HuH-7.5 (cell line): ENCODE data around the gene SHISAL2B.
"Not testable (repeated sequence)": the region's sequence is repeated elsewhere in the genome, so short reads cannot be mapped to it uniquely, and the experiment has no call there.

Experiments
- DNase-seq: peaks from one replicate; pipeline ENCODE4 v3.0.0; 2011; ENCODE audit warnings: low spot score

Gene SHISAL2B

GRCh38 chr5:64690417-64691151 is at the start of gene SHISAL2B:
Gene SHISAL2B (plus strand): TSS chr5:64690503. CDS start chr5:64690624, 121 bp downstream.
- peak; percentile 13 for DNase-seq

GRCh38 chr5:64644831-64645230 is 45.5 kb upstream of the SHISAL2B start:
- no peak for DNase-seq

- DNase-seq, result no peak
Observed at GRCh38 chr5:64646169-64646568, 44.1 kb upstream of the SHISAL2B start.

- no peak for DNase-seq
Observed at GRCh38 chr5:64649512-64649911, 40.8 kb upstream of the SHISAL2B start.

GRCh38 chr5:64653766-64654560 is 36.3 kb upstream of the SHISAL2B start:
- no peak for DNase-seq

- DNase-seq, result no peak
Observed at GRCh38 chr5:64654561-64654938, 35.8 kb upstream of the SHISAL2B start.

- no peak for DNase-seq
Observed at GRCh38 chr5:64655596-64655995, 34.7 kb upstream of the SHISAL2B start.

- DNase-seq, result no peak
Observed at GRCh38 chr5:64659289-64659688, 31.0 kb upstream of the SHISAL2B start.

- DNase-seq, result not testable (repeated sequence)
Observed at GRCh38 chr5:64663181-64663580, 27.1 kb upstream of the SHISAL2B start.

GRCh38 chr5:64665243-64665642 is 25.1 kb upstream of the SHISAL2B start:
- DNase-seq, result no peak

- no peak for DNase-seq
Observed at GRCh38 chr5:64666078-64666477, 24.2 kb upstream of the SHISAL2B start.

GRCh38 chr5:64667068-64667467 is 23.2 kb upstream of the SHISAL2B start:
- DNase-seq, result no peak

GRCh38 chr5:64670277-64670676 is 20.0 kb upstream of the SHISAL2B start:
- DNase-seq, result no peak

- DNase-seq, result no peak
Observed at GRCh38 chr5:64671678-64672077, 18.6 kb upstream of the SHISAL2B start.

- no peak for DNase-seq
Observed at GRCh38 chr5:64678374-64678773, 11.9 kb upstream of the SHISAL2B start.

- no peak for DNase-seq
Observed at GRCh38 chr5:64680289-64680688, 10.0 kb upstream of the SHISAL2B start.

GRCh38 chr5:64682608-64683007 is 7.7 kb upstream of the SHISAL2B start:
- DNase-seq, result peak; percentile 12

GRCh38 chr5:64685866-64686265 is 4.4 kb upstream of the SHISAL2B start:
- no peak for DNase-seq

GRCh38 chr5:64688391-64688790 is 1.9 kb upstream of the SHISAL2B start:
- DNase-seq, result no peak

- DNase-seq, result no peak
Observed at GRCh38 chr5:64688965-64689364, 1.3 kb upstream of the SHISAL2B start.

GRCh38 chr5:64690104-64690416 is 243 bp upstream of the SHISAL2B start:
- DNase-seq, result no peak

- DNase-seq, result no peak
Observed at GRCh38 chr5:64691291-64691690, 988 bp downstream of the SHISAL2B start.

- DNase-seq, result no peak
Observed at GRCh38 chr5:64693636-64694035, 3.3 kb downstream of the SHISAL2B start.

GRCh38 chr5:64696414-64696813 is 6.1 kb downstream of the SHISAL2B start:
- DNase-seq, result not testable (repeated sequence)
